ENCODE data around the gene ANXA4.

GRCh38 chr2:69709290-69709689 lies 32.6 kb upstream of the ANXA4 start:
- TF ChIP-seq CTCF (conservative IDR thresholded peaks at IDR 0.05; ENCODE audit: low read depth, low read length), result no peak
- no peak for TF ChIP-seq EZH2phosphoT487 (IDR thresholded peaks at IDR 0.05; ENCODE audit: borderline replicate concordance, low read length)

Measured in PC-3 (cell line).